ENCODE measurements around the gene ARF1.

ARF1 gene

DNA sequence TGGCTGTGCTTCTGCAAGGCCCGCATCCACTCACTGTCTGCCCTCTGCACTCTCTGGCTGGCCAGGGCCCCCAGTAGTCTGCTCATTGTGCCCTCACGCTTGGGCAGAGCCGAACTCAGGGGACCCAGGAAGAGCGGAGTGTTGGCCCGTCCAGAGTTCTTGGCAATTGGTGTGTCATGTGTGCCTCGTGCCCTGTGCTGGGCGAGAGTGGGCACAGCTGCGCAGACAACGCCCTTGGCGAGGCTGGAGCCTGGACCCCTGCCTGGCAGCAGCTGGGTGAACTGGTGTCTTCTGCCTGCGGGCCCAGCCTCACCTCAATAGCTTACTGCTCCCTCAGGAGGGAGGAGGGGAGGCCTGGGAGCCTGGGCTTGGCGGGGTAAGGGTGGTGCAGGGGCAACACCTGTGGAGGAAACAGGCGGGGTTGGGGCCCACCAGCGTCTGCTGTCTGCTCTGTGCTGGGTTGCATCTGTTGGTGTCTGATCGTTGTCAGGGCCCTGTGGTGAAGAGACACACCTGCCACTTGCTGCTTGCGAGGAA lies 59.7 kb downstream of the ARF1 start:
- ATAC-seq (replicated peaks; ENCODE audit: extremely low read depth, poor library complexity, severe bottlenecking): no peak
- Mint-ChIP-seq H3K9me3 (no peaks in the 10 kb centered on the region), H3K4me1 (peaks cover 38% of the 10 kb centered on the region), H3K27me3 (no peaks in the 10 kb centered on the region), H3K4me3 (peak overlapping the region; percentile 96), H3K27ac (ENCODE audit: low read depth) (peak overlapping the region; percentile 93), H3K36me3 (ENCODE audit: insufficient read depth) (peaks cover 36% of the 10 kb centered on the region)
- peak in 1 of 2 donors; percentile 13 for DNase-seq (ENCODE audit: low spot score in 2 of 2)

DNA sequence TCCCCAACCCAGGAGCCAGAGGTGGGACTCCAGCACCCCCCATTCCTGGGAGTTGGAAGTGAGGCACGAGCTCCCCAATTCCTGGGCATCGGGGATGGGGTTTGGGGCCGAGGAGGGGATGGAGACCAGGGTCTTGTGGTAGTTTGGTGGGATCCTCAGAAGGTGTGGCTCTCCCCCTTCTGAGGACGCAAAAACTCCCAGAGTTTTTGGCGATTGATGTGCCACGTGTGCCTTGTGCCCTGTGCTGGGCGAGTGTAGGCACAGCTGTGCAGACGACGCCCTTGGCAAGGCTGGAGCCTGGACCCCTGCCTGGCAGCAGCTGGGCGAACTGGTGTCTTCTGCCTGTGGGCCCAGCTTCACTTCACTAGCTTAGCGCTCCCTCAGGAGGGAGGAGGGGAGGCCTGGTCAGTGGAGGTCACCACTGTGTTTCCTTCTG lies 60.2 kb downstream of the ARF1 start:
- Mint-ChIP-seq H3K27me3 (no peaks in the 10 kb centered on the region), H3K4me3 (peak overlapping the region; percentile 96), H3K36me3 (ENCODE audit: insufficient read depth) (peaks cover 36% of the 10 kb centered on the region), H3K27ac (ENCODE audit: low read depth) (peak overlapping the region; percentile 93), H3K9me3 (no peaks in the 10 kb centered on the region), H3K4me1 (peaks cover 33% of the 10 kb centered on the region)
- DNase-seq (ENCODE audit: low spot score in 2 of 2) (peak in 1 of 2 donors; percentile 12), ATAC-seq (replicated peaks; ENCODE audit: extremely low read depth, poor library complexity, severe bottlenecking) (no peak)

GRCh38 chr1:228143480-228144192 lies 61.1 kb downstream of the ARF1 start:
- Mint-ChIP-seq H3K4me3 (peak overlapping the region; percentile 96), H3K27ac (ENCODE audit: low read depth) (peak overlapping the region; percentile 93), H3K27me3 (no peaks in the 10 kb centered on the region), H3K36me3 (ENCODE audit: insufficient read depth) (peaks cover 41% of the 10 kb centered on the region), H3K4me1 (peaks cover 32% of the 10 kb centered on the region), H3K9me3 (no peaks in the 10 kb centered on the region)
- DNase-seq (ENCODE audit: low spot score in 2 of 2): peak in 1 of 2 donors; percentile 12
- ATAC-seq (replicated peaks; ENCODE audit: extremely low read depth, poor library complexity, severe bottlenecking): no peak

GRCh38 chr1:228144193-228144992 lies 61.9 kb downstream of the ARF1 start:
- H3K4me3 Mint-ChIP-seq: peak overlapping the region; percentile 96
- peak overlapping the region; percentile 93 for H3K27ac Mint-ChIP-seq (ENCODE audit: low read depth)

DNA sequence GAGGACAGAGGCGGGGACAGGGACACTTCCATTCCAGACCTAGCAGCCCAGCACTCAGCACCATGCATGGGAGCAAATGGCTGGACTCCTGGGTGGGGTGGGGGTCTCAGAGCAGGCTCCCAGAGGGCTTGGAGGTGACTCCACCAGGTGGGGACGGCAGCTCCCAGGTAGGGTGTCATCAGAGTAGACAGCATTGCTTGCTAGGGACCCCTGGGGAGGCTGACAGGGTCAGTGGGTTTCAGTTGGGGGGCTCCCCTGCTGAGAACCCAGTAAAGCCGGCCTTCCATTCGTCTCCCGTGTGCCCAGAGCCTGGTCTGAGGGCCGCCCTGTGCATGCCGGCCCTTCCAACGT lies 62.5 kb downstream of the ARF1 start:
- peaks cover 32% of the 10 kb centered on the region for H3K4me1 Mint-ChIP-seq
- ATAC-seq (replicated peaks; ENCODE audit: extremely low read depth, poor library complexity, severe bottlenecking) (no peak), DNase-seq (ENCODE audit: low spot score in 2 of 2) (no peak)
- no peaks in the 10 kb centered on the region for H3K27me3 Mint-ChIP-seq
- H3K36me3 Mint-ChIP-seq (ENCODE audit: insufficient read depth): peaks cover 43% of the 10 kb centered on the region
- no peaks in the 10 kb centered on the region for H3K9me3 Mint-ChIP-seq
- H3K4me3 Mint-ChIP-seq: no peak overlapping the region
- H3K27ac Mint-ChIP-seq (ENCODE audit: low read depth): no peak overlapping the region

More at GRCh38 chr1:228144193-228144992, 61.9 kb downstream of the ARF1 start:
- ATAC-seq (replicated peaks; ENCODE audit: extremely low read depth, poor library complexity, severe bottlenecking) (no peak), DNase-seq (ENCODE audit: low spot score in 2 of 2) (no peak)
- Mint-ChIP-seq H3K9me3 (no peaks in the 10 kb centered on the region), H3K36me3 (ENCODE audit: insufficient read depth) (peaks cover 46% of the 10 kb centered on the region), H3K4me1 (peaks cover 32% of the 10 kb centered on the region), H3K27me3 (no peaks in the 10 kb centered on the region)

GRCh38 chr1:228145463-228146416 lies 63.2 kb downstream of the ARF1 start:
- Mint-ChIP-seq H3K9me3 (no peaks in the 10 kb centered on the region), H3K4me3 (no peak overlapping the region), H3K27me3 (no peaks in the 10 kb centered on the region), H3K27ac (ENCODE audit: low read depth) (no peak overlapping the region), H3K36me3 (ENCODE audit: insufficient read depth) (peaks cover 39% of the 10 kb centered on the region), H3K4me1 (peaks cover 32% of the 10 kb centered on the region)
- DNase-seq (ENCODE audit: low spot score in 2 of 2): no peak
- ATAC-seq (replicated peaks; ENCODE audit: extremely low read depth, poor library complexity, severe bottlenecking): no peak

DNA sequence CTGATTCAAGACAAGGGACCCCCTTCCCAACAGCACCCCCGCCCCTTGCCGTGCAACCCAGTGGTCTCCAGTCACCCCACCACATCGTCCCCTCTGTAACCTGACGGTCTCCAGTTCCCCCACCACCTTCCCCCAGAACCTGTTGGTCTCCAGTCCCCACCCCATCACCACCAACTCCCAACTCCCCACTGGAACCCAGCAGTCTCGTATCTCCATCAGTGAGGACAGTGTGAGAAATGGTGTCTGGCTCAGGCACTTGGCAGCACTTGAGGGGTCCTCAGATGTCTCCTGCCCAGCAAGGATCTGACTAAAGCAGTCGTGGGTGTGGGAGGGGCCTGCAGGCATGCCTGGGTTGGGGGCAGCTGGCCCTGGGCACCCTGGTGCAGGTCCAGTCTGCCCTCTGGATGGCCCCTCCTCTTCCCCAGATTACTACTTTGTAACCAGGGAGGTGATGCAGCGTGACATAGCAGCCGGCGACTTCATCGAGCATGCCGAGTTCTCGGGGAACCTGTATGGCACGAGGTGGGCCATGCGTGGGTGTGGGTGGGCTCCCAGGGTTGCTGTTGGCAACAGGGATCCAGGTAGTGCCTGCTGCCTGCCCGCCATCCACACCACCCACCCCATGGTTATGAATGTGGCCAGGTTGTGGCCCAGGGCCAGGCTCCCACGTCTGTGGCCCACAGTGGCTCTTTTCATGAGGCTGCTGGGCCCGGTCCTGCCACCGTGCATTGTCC lies 64.1 kb downstream of the ARF1 start:
- Mint-ChIP-seq H3K36me3 (ENCODE audit: insufficient read depth) (peaks cover 36% of the 10 kb centered on the region), H3K4me3 (no peak overlapping the region), H3K27ac (ENCODE audit: low read depth) (no peak overlapping the region), H3K9me3 (no peaks in the 10 kb centered on the region), H3K27me3 (no peaks in the 10 kb centered on the region), H3K4me1 (peaks cover 32% of the 10 kb centered on the region)
- DNase-seq (ENCODE audit: low spot score in 2 of 2) (no peak), ATAC-seq (replicated peaks; ENCODE audit: extremely low read depth, poor library complexity, severe bottlenecking) (no peak)

- DNase-seq (ENCODE audit: low spot score in 2 of 2) (no peak), ATAC-seq (replicated peaks; ENCODE audit: extremely low read depth, poor library complexity, severe bottlenecking) (no peak)
- Mint-ChIP-seq H3K27me3 (no peaks in the 10 kb centered on the region), H3K4me3 (peak overlapping the region; percentile 23), H3K4me1 (peaks cover 28% of the 10 kb centered on the region), H3K27ac (ENCODE audit: low read depth) (no peak overlapping the region), H3K36me3 (ENCODE audit: insufficient read depth) (peaks cover 32% of the 10 kb centered on the region), H3K9me3 (no peaks in the 10 kb centered on the region)
These were observed 64.7 kb downstream of the ARF1 start for GRCh38 chr1:228147151-228147693.

- ATAC-seq (replicated peaks; ENCODE audit: extremely low read depth, poor library complexity, severe bottlenecking) (no peak), DNase-seq (ENCODE audit: low spot score in 2 of 2) (no peak)
- Mint-ChIP-seq H3K36me3 (ENCODE audit: insufficient read depth) (peaks cover 35% of the 10 kb centered on the region), H3K4me3 (peak overlapping the region; percentile 23), H3K4me1 (peaks cover 26% of the 10 kb centered on the region), H3K27me3 (no peaks in the 10 kb centered on the region), H3K27ac (ENCODE audit: low read depth) (no peak overlapping the region), H3K9me3 (no peaks in the 10 kb centered on the region)
These were observed 65.3 kb downstream of the ARF1 start for GRCh38 chr1:228147768-228148167.

GRCh38 chr1:228148196-228148861 lies 65.8 kb downstream of the ARF1 start:
- ATAC-seq (replicated peaks; ENCODE audit: extremely low read depth, poor library complexity, severe bottlenecking) (no peak), DNase-seq (ENCODE audit: low spot score in 2 of 2) (no peak)
- Mint-ChIP-seq H3K27ac (ENCODE audit: low read depth) (no peak overlapping the region), H3K36me3 (ENCODE audit: insufficient read depth) (peaks cover 32% of the 10 kb centered on the region), H3K4me1 (peaks cover 23% of the 10 kb centered on the region), H3K9me3 (no peaks in the 10 kb centered on the region), H3K27me3 (no peaks in the 10 kb centered on the region), H3K4me3 (no peak overlapping the region)

All from central memory CD8-positive, alpha-beta T cell (primary cell).